CD4-positive, alpha-beta T cell (primary cell): ENCODE data around the gene UPK2. TPM values are rescaled to one million over a fixed set of nuclear protein-coding genes. Genes with fewer than 3 reads are reported as not detected.
A peak's percentile ranks its signal among the peaks of the same experiment; 100 is the strongest.

Experiments used
- ATAC-seq: fragments of 200-7000 bp; cut with Tn5 transposase; one replicate; pipeline ENCODE4 v1.10.0; 2022; ENCODE audit warnings: mild to moderate bottlenecking; ENCODE audit not compliant: poor library complexity
- CTCF ChIA-PET: fragments of 350-600 bp; sonication (Branson Sonifier 250); formaldehyde crosslinking; loops from one replicate; lab custom pipeline; 2021; ENCODE audit warnings: antibody characterized with exemption, inconsistent platforms; lab: Charles Lee
- POLR2A ChIA-PET: fragments of 350-600 bp; sonication (Branson Sonifier 250); formaldehyde crosslinking; loops from one replicate; lab custom pipeline; 2021; ENCODE audit warnings: antibody characterized with exemption, inconsistent platforms; lab: Charles Lee
- DNase-seq, 14 experiments: peaks; one replicate each; pipeline ENCODE4 v3.0.0-alpha.2; 2013 to 2020; ENCODE audit warnings: mixed read lengths in 2 of 14
- H3K27ac ChIP-seq, 2 donors: one replicate each; pipeline versions ENCODE4 v1.5.1 to v1.7.0; 2013; ENCODE audit warnings: low read length in 2 of 2, low read depth in 1 of 2, mild to moderate bottlenecking in 1 of 2
- H3K27me3 ChIP-seq, 2 experiments: 1 replicate in 1 of 2; 2 replicates in 1 of 2; pipeline versions ENCODE4 v1.6.1 to v1.7.0; 2013; ENCODE audit warnings: low read length in 2 of 2, control low read depth in 1 of 2, mild to moderate bottlenecking in 1 of 2, moderate library complexity in 1 of 2; ENCODE audit not compliant: insufficient read depth in 2 of 2, control insufficient read depth in 1 of 2
- H3K36me3 ChIP-seq: one replicate; pipeline ENCODE4 v1.6.1; 2013; ENCODE audit warnings: low read length, control low read depth; ENCODE audit not compliant: insufficient read depth
- H3K4me1 ChIP-seq: one replicate; pipeline ENCODE4 v1.6.1; 2013; ENCODE audit warnings: low read length, control low read depth; ENCODE audit not compliant: insufficient read depth
- H3K4me3 ChIP-seq: one replicate; pipeline ENCODE4 v1.5.1; 2013; ENCODE audit warnings: mild to moderate bottlenecking, low read length, moderate library complexity
- H3K9me3 ChIP-seq, 2 experiments: 1 replicate in 1 of 2; 2 replicates in 1 of 2; pipeline versions ENCODE4 v1.6.1 to v1.7.0; 2013; ENCODE audit warnings: low read length in 2 of 2, mild to moderate bottlenecking in 2 of 2, control low read depth in 1 of 2, moderate library complexity in 1 of 2; ENCODE audit not compliant: control insufficient read depth in 1 of 2, insufficient read depth in 1 of 2
- H3K27ac Mint-ChIP-seq: one replicate; pipeline ENCODE4 v1.8.0; 2020; ENCODE audit warnings: mixed read lengths
- H3K27me3 Mint-ChIP-seq: one replicate; pipeline ENCODE4 v1.8.0; 2021; ENCODE audit warnings: mixed read lengths
- H3K36me3 Mint-ChIP-seq: one replicate; pipeline ENCODE4 v1.8.0; 2021; ENCODE audit warnings: low read depth, mixed read lengths
- H3K4me1 Mint-ChIP-seq: one replicate; pipeline ENCODE4 v1.8.0; 2021; ENCODE audit warnings: low read depth, mixed read lengths
- H3K4me3 Mint-ChIP-seq: one replicate; pipeline ENCODE4 v1.8.0; 2020; ENCODE audit warnings: mild to moderate bottlenecking, mixed read lengths
- H3K9me3 Mint-ChIP-seq: one replicate; pipeline ENCODE4 v1.8.0; 2020; ENCODE audit warnings: mixed read lengths
- CTCF ChIP-seq: fragments of 200-600 bp; IDR thresholded peaks from one replicate; pipeline ENCODE4 v1.8.0; 2022; ENCODE audit warnings: antibody characterized with exemption, mild to moderate bottlenecking
- intact Hi-C, 2 experiments: fragments of 100-400 bp; cut with DNase I in 1 of 2; cut with micrococcal nuclease in 1 of 2; formaldehyde crosslinking; loops; one replicate each; pipeline versions ENCODE4 v1.15.1 to v1.9.0; 2023 to 2025; cut with DNase I, micrococcal nuclease
- total RNA-seq, 174 experiments: library from RNA in 2 of 174; stranded (reverse) in 2 of 174; gene quantifications; one replicate each; pipeline ENCODE4 v1.2.3 and lab custom pipeline; 2021 to 2026

Gene UPK2
- total RNA-seq, 2 experiments from 2014 or later = 0.27 TPM; not detected in 1

- no peak for TF ChIP-seq CTCF
- no peaks in the 10 kb centered on the region for H3K27me3 Mint-ChIP-seq
- peaks cover 46% of the 10 kb centered on the region for H3K4me1 Mint-ChIP-seq
- no peaks in the 10 kb centered on the region for H3K9me3 Mint-ChIP-seq
- Histone ChIP-seq H3K36me3 (peaks cover 25% of the 10 kb centered on the region), H3K27me3 (no peaks in the 10 kb centered on the region), H3K9me3 (no peaks in the 10 kb centered on the region), H3K4me3 (peak within 1 kb of the TSS; percentile 74), H3K27ac (peak within 1 kb of the TSS; percentile 74 to 78), H3K4me1 (peaks cover 31% of the 10 kb centered on the region)
- peak within 1 kb of the TSS; percentile 90 for H3K27ac Mint-ChIP-seq
- POLR2A ChIA-PET = interaction anchor here (0.6 to 5.9 kb wide), 24 partner anchors 12 to 562 kb away, joined by 3 to 74 read pairs (median 4); partner anchors contain the start of genes BCL9L, C2CD2L, DPAGT1 and HMBS
- peaks cover 54% of the 10 kb centered on the region for H3K36me3 Mint-ChIP-seq
- intact Hi-C loops = loop anchor here (1.0 to 5.0 kb wide), 4 partner anchors 20 to 66 kb away; partner anchors contain the start of genes RPS25 (in 2 of the 2), SLC37A4 (in 2 of the 2) and TRAPPC4 (in 2 of the 2)
- ATAC-seq (peak; percentile 91), DNase-seq (peak; percentile 90 to 98 (median 96))
- CTCF ChIA-PET = interaction anchor here (0.9 to 1.8 kb wide), 5 partner anchors 18 to 338 kb away, joined by 3 to 7 read pairs (median 3); partner anchors contain the start of genes RPS25, SLC37A4 and TRAPPC4
- peak within 1 kb of the TSS; percentile 98 for H3K4me3 Mint-ChIP-seq
These were observed 41.7 kb downstream of the UPK2 start, which contains the start of gene CENATAC for GRCh38 chr11:118997627-118998387. TSS of gene CENATAC (plus strand) at chr11:118998138. CDS start at chr11:118998198, 60 bp downstream.

- peaks cover 31% of the 10 kb centered on the region for H3K4me1 ChIP-seq
- intact Hi-C loops = loop anchor here (1.0 to 5.0 kb wide), 3 partner anchors 20 to 66 kb away; partner anchors contain the start of genes RPS25 (in 2 of the 2), TRAPPC4 (in 2 of the 2) and SLC37A4 (in 1 of the 2)
- peaks cover 46% of the 10 kb centered on the region for H3K4me1 Mint-ChIP-seq
- peak overlapping the region; percentile 74 for H3K4me3 ChIP-seq
- ATAC-seq (peak; percentile 16), DNase-seq (peak in 2 of 14 experiments; percentile 7 to 11)
- POLR2A ChIA-PET = interaction anchor here (0.5 to 5.9 kb wide), 16 partner anchors 12 to 543 kb away, joined by 3 to 74 read pairs (median 4); partner anchors contain the start of genes BCL9L, RPS25, SLC37A4 and TRAPPC4
- H3K27me3 ChIP-seq = no peaks in the 10 kb centered on the region
- H3K4me3 Mint-ChIP-seq = peak overlapping the region; percentile 98
- H3K36me3 ChIP-seq = peaks cover 31% of the 10 kb centered on the region
- CTCF ChIA-PET = interaction anchor here (0.9 to 1.3 kb wide), 4 partner anchors 17 to 338 kb away, joined by 3 to 4 read pairs (median 3); partner anchors contain the start of gene SLC37A4
- peak overlapping the region; percentile 74 to 78 for H3K27ac ChIP-seq
- no peaks in the 10 kb centered on the region for H3K9me3 ChIP-seq
- H3K36me3 Mint-ChIP-seq = peaks cover 59% of the 10 kb centered on the region
- no peaks in the 10 kb centered on the region for H3K27me3 Mint-ChIP-seq
- no peak for TF ChIP-seq CTCF
- H3K9me3 Mint-ChIP-seq = no peaks in the 10 kb centered on the region
- peak overlapping the region; percentile 90 for H3K27ac Mint-ChIP-seq
These were observed 42.3 kb downstream of the UPK2 start for GRCh38 chr11:118998388-118998717.

GRCh38 chr11:118998822-118999221, 42.7 kb downstream of the UPK2 start:
- no peaks in the 10 kb centered on the region for H3K9me3 ChIP-seq
- intact Hi-C loops = loop anchor here (1.0 to 5.0 kb wide), 3 partner anchors 19 to 67 kb away; partner anchors contain the start of genes RPS25 (in 2 of the 2), TRAPPC4 (in 2 of the 2) and SLC37A4 (in 1 of the 2)
- peaks cover 64% of the 10 kb centered on the region for H3K36me3 Mint-ChIP-seq
- DNase-seq = no peak
- ATAC-seq = no peak
- peak overlapping the region; percentile 74 for H3K4me3 ChIP-seq
- H3K27me3 Mint-ChIP-seq = no peaks in the 10 kb centered on the region
- peaks cover 31% of the 10 kb centered on the region for H3K4me1 ChIP-seq
- ChIA-PET CTCF (no interaction called here), POLR2A (interaction anchor here (0.5 to 5.9 kb wide), 4 partner anchors 19 to 236 kb away, joined by 3 to 74 read pairs (median 8); partner anchors contain the start of genes RPS25, TRAPPC4 and VPS11)
- H3K27ac Mint-ChIP-seq = peak overlapping the region; percentile 90
- H3K36me3 ChIP-seq = peaks cover 33% of the 10 kb centered on the region
- H3K27me3 ChIP-seq = no peaks in the 10 kb centered on the region
- H3K9me3 Mint-ChIP-seq = no peaks in the 10 kb centered on the region
- peaks cover 46% of the 10 kb centered on the region for H3K4me1 Mint-ChIP-seq
- no peak for TF ChIP-seq CTCF
- peak overlapping the region; percentile 98 for H3K4me3 Mint-ChIP-seq
- H3K27ac ChIP-seq = peak overlapping the region; percentile 74 to 78
